Activated effector memory CD4-positive, alpha-beta T cell treated with Interleukin-2 at 50 U/mL for 16 hours (primary cell): ENCODE data around the gene CRYZ.
"Not testable (repeated sequence)": the region's sequence is repeated elsewhere in the genome, so short reads cannot be mapped to it uniquely, and the experiment has no call there.

Source experiments
- DNase-seq: peaks from one replicate; pipeline ENCODE4 v3.0.0-alpha.2; 2020

CRYZ gene

GRCh38 chr1:74732960-74733603 lies at the start of gene CRYZ, which contains the start of gene TYW3:
Gene CRYZ (minus strand): TSS chr1:74733050. CDS start chr1:74724821, 8,229 bp downstream.
Gene TYW3 (plus strand): TSS chr1:74733152. CDS start chr1:74733245, 93 bp downstream.
- DNase-seq: peak; percentile 81

- DNase-seq: no peak
Measured at GRCh38 chr1:74780594-74780993, 47.7 kb upstream of the CRYZ start.

- DNase-seq: no peak
Measured at GRCh38 chr1:74779750-74780149, 46.9 kb upstream of the CRYZ start.

- no peak for DNase-seq
Measured at GRCh38 chr1:74777525-74777924, 44.7 kb upstream of the CRYZ start.

- no peak for DNase-seq
Measured at GRCh38 chr1:74775735-74776134, 42.9 kb upstream of the CRYZ start.

GRCh38 chr1:74773582-74773981 lies 40.7 kb upstream of the CRYZ start:
- DNase-seq: no peak

GRCh38 chr1:74772945-74773344 lies 40.1 kb upstream of the CRYZ start:
- no peak for DNase-seq

GRCh38 chr1:74771913-74772515 lies 39.2 kb upstream of the CRYZ start:
- DNase-seq: no peak

- DNase-seq: no peak
Measured at GRCh38 chr1:74767490-74767889, 34.6 kb upstream of the CRYZ start.

GRCh38 chr1:74766579-74766978 lies 33.7 kb upstream of the CRYZ start:
- no peak for DNase-seq

- no peak for DNase-seq
Measured at GRCh38 chr1:74763807-74764206, 31.0 kb upstream of the CRYZ start.

- not testable (repeated sequence) for DNase-seq
Measured at GRCh38 chr1:74756650-74757049, 23.8 kb upstream of the CRYZ start.

- DNase-seq: no peak
Measured at GRCh38 chr1:74755475-74755874, 22.6 kb upstream of the CRYZ start.

GRCh38 chr1:74753104-74753503 lies 20.3 kb upstream of the CRYZ start:
- DNase-seq: no peak

- no peak for DNase-seq
Measured at GRCh38 chr1:74748960-74749359, 16.1 kb upstream of the CRYZ start.

- DNase-seq: not testable (repeated sequence)
Measured at GRCh38 chr1:74745247-74745646, 12.4 kb upstream of the CRYZ start.

GRCh38 chr1:74740307-74740980 lies 7.6 kb upstream of the CRYZ start:
- DNase-seq: not testable (repeated sequence)

GRCh38 chr1:74737333-74737732 lies 4.5 kb upstream of the CRYZ start:
- no peak for DNase-seq

- no peak for DNase-seq
Measured at GRCh38 chr1:74733604-74734484, 994 bp upstream of the CRYZ start.

- DNase-seq: not testable (repeated sequence)
Measured at GRCh38 chr1:74732071-74732946, 541 bp downstream of the CRYZ start.

- DNase-seq: no peak
Measured at GRCh38 chr1:74731399-74732052, 1.3 kb downstream of the CRYZ start.
